Body of pancreas (tissue), 4 donors: ENCODE measurements around the gene MEA1. TPM values are rescaled to one million over a fixed set of nuclear protein-coding genes. Genes with fewer than 3 reads are reported as not detected.

Experiments
- ATAC-seq: fragments of 150-250 bp; one replicate; pipeline ENCODE4 v1.9.1; 2016
- DNase-seq, 4 donors: peaks; one replicate each; pipeline ENCODE4 v3.0.0-alpha.2; 2019
- H3K27ac ChIP-seq, 4 donors: fragments of 200-600 bp; sonication (generic); 1 replicate in 3 of 4; 2 replicates in 1 of 4; pipeline versions ENCODE4 v1.5.1 to v1.6.1; 2016 to 2019; ENCODE audit warnings: mild to moderate bottlenecking in 1 of 4, mixed read lengths in 1 of 4, moderate library complexity in 1 of 4
- H3K27me3 ChIP-seq, 2 donors: fragments of 200-600 bp; sonication (generic); one replicate each; pipeline ENCODE4 v1.6.0; 2016; ENCODE audit warnings: mild to moderate bottlenecking in 1 of 2
- H3K36me3 ChIP-seq, 2 donors: fragments of 200-600 bp; sonication (generic); replicated peaks in 1 of 2; 2 replicates each; pipeline ENCODE4 v1.5.1; 2016; ENCODE audit warnings: low read depth in 2 of 2; ENCODE audit not compliant: insufficient read depth in 1 of 2
- H3K4me1 ChIP-seq: fragments of 200-600 bp; sonication (generic); one replicate; pipeline ENCODE4 v1.6.0; 2016
- H3K4me3 ChIP-seq, 2 donors: fragments of 200-600 bp; sonication (generic); 1 replicate in 1 of 2; 2 replicates in 1 of 2; pipeline ENCODE4 v1.5.1; 2016 to 2019
- H3K9me3 ChIP-seq, 3 donors: fragments of 200-600 bp; sonication (generic); 1 replicate in 2 of 3; 2 replicates in 1 of 3; pipeline ENCODE4 v1.5.1; 2016
- CTCF ChIP-seq, 7 experiments: fragments of 450-650 bp in 4 of 7; fragments of 200-600 bp in 3 of 7; sonication (generic) in 3 of 7; IDR thresholded peaks; one replicate each; pipeline ENCODE4 v1.5.1; 2016 to 2019; ENCODE audit warnings: antibody characterized with exemption in 7 of 7
- POLR2A ChIP-seq, 3 donors: fragments of 450-650 bp; IDR thresholded peaks; one replicate each; pipeline ENCODE4 v1.6.1; 2016; ENCODE audit warnings: antibody characterized with exemption in 3 of 3, mild to moderate bottlenecking in 2 of 3
- WGBS, 2 donors: methylation state at CpG; one replicate each; pipeline ENCODE4 v1.1.5; 2017; 5-methylcytosine and 5-hydroxymethylcytosine counted together
- intact Hi-C: fragments of 100-400 bp; cut with DNase I; formaldehyde crosslinking; loops from one replicate; pipeline ENCODE4 v1.15.1; 2023
- total RNA-seq, 2 donors: library from RNA; depleted of rRNA; stranded (reverse); fragments of >200 nt; gene quantifications; one replicate each; pipeline ENCODE4 v1.1.0, GENCODE V29; 2016

The MEA1 gene
- total RNA-seq, 2 donors from 2014 or later, result 17.5 to 32.9 TPM

- ATAC-seq (no peak), DNase-seq (peak; percentile 14 to 31 (median 27))
- peak overlapping the region; percentile 25 to 97 (median 80) for H3K27ac ChIP-seq
- TF ChIP-seq POLR2A (IDR thresholded peaks at IDR 0.05), result no peak
- no peak for TF ChIP-seq CTCF (IDR thresholded peaks at IDR 0.05)
- peaks cover 43% of the 10 kb centered on the region for H3K4me1 ChIP-seq
- no peak overlapping the region for H3K4me3 ChIP-seq
- peaks cover 9 to 12% of the 10 kb centered on the region in 2 donors for H3K36me3 ChIP-seq
- WGBS, 2 donors, result 48 to 50% methylated on average over 7 to 12 of the region's 12 CpGs
- no peaks in the 10 kb centered on the region for H3K27me3 ChIP-seq
- no peaks in the 10 kb centered on the region for H3K9me3 ChIP-seq
- intact Hi-C loops, result no loop called here
Observed at GRCh38 chr6:42963179-42963854, 50.4 kb downstream of the MEA1 start.

GRCh38 chr6:42962502-42963178 lies 51.1 kb downstream of the MEA1 start:
- 61 to 63% methylated on average over 7 to 13 of the region's 13 CpGs for WGBS, 2 donors

GRCh38 chr6:42962096-42962495 lies 51.6 kb downstream of the MEA1 start:
- intact Hi-C loops, result no loop called here
- no peak for ATAC-seq
- 60 to 67% methylated on average over 4 to 12 of the region's 12 CpGs for WGBS, 2 donors
- DNase-seq, result peak in 2 of 4 donors; percentile 16 to 36
- TF ChIP-seq CTCF (IDR thresholded peaks at IDR 0.05), result no peak
- TF ChIP-seq POLR2A (IDR thresholded peaks at IDR 0.05), result no peak
- Histone ChIP-seq H3K4me3 (peak overlapping the region in 1 of 2 donors; percentile 53), H3K27me3 (no peaks in the 10 kb centered on the region), H3K27ac (peak overlapping the region; percentile 26 to 97 (median 97)), H3K9me3 (no peaks in the 10 kb centered on the region), H3K4me1 (peaks cover 43% of the 10 kb centered on the region), H3K36me3 (peaks cover 9 to 12% of the 10 kb centered on the region in 2 donors)

More at GRCh38 chr6:42962502-42963178, 51.1 kb downstream of the MEA1 start:
- intact Hi-C loops, result no loop called here
- no peaks in the 10 kb centered on the region for H3K9me3 ChIP-seq
- peaks cover 43% of the 10 kb centered on the region for H3K4me1 ChIP-seq
- DNase-seq, result peak; percentile 48 to 56 (median 51)
- H3K36me3 ChIP-seq, result peaks cover 9 to 12% of the 10 kb centered on the region in 2 donors
- TF ChIP-seq CTCF (IDR thresholded peaks at IDR 0.05) (no peak), POLR2A (IDR thresholded peaks at IDR 0.05) (peak; percentile 29 to 73 (median 51))
- no peak for ATAC-seq
- H3K27me3 ChIP-seq, result no peaks in the 10 kb centered on the region
- H3K27ac ChIP-seq, result peak overlapping the region; percentile 29 to 97 (median 97)
- no peak overlapping the region for H3K4me3 ChIP-seq

Other genes with a start within 250 kb of the MEA1 start
- 1 to 10 TPM; 6.9 to 8.6 TPM for gene BICRAL, start 231.9 kb downstream of the MEA1 start, total RNA-seq
- 10 to 100 TPM; 42.2 to 56.3 TPM for gene RPL7L1, start 134.3 kb downstream of the MEA1 start, total RNA-seq
- not detected for gene PTCRA, start 97.9 kb downstream of the MEA1 start, total RNA-seq
- 10 to 100 TPM; 50.8 to 74.7 TPM for gene CNPY3, start 84.5 kb downstream of the MEA1 start, total RNA-seq
- gene GNMT, start 53.2 kb downstream of the MEA1 start, total RNA-seq, result 100 to 1,000 TPM in 1 of 2 donors, 10 to 100 TPM in 1; 67.2 to 630 TPM
- 10 to 100 TPM; 18.1 to 26.2 TPM for gene PEX6, start 34.8 kb downstream of the MEA1 start, total RNA-seq
- gene PPP2R5D, start 29.4 kb downstream of the MEA1 start, total RNA-seq, result 10 to 100 TPM in 1 of 2 donors, 1 to 10 TPM in 1; 8.2 to 13.5 TPM
- gene KLHDC3, start 303 bp upstream of the MEA1 start, total RNA-seq, result 10 to 100 TPM; 29.7 to 44.6 TPM
- 10 to 100 TPM; 28.3 to 29.7 TPM for gene RRP36, start 7.7 kb upstream of the MEA1 start, total RNA-seq
- gene CUL7, start 39.9 kb upstream of the MEA1 start, total RNA-seq, result 10 to 100 TPM; 16.3 to 24.4 TPM
- gene MRPL2, start 45.5 kb upstream of the MEA1 start, total RNA-seq, result 10 to 100 TPM; 13.5 to 15.2 TPM
- gene KLC4, start 45.7 kb upstream of the MEA1 start, total RNA-seq, result 10 to 100 TPM; 19.8 to 33.5 TPM
- 10 to 100 TPM; 26.4 to 28.0 TPM for gene PTK7, start 62.4 kb upstream of the MEA1 start, total RNA-seq
- gene SRF, start 157.3 kb upstream of the MEA1 start, total RNA-seq, result 10 to 100 TPM; 12.7 to 30.7 TPM
- gene CUL9, start 168.2 kb upstream of the MEA1 start, total RNA-seq, result 10 to 100 TPM; 34.8 to 84.4 TPM
- 100 to 1,000 TPM in 1 of 2 donors, 10 to 100 TPM in 1; 94.2 to 119 TPM for gene DNPH1, start 215.5 kb upstream of the MEA1 start, total RNA-seq
- gene TTBK1, start 229.5 kb upstream of the MEA1 start, total RNA-seq, result under 1 TPM; 0.26 to 0.33 TPM